T-helper 1 cell treated with Interleukin-12 subunit alpha and Interleukin-12 subunit beta and Interleukin-4 antibody, amounts not matched to agents 30 ng/mL and 1 ng/mL, for 36 hours (primary cell): Measurements from ENCODE around the gene FAM200B. TPM values are rescaled to one million over a fixed set of nuclear protein-coding genes. Genes with fewer than 3 reads are reported as not detected.

Experiments
- intact Hi-C: fragments of 100-400 bp; cut with micrococcal nuclease; formaldehyde crosslinking; loops from one replicate; pipeline ENCODE4 v1.15.1; 2024
- total RNA-seq: library from RNA; stranded (reverse); gene quantifications from 2 replicates; pipeline ENCODE4 v1.2.3, GENCODE V29; 2022

Gene FAM200B
- total RNA-seq, 1 donor from 2014 or later: 11.3 TPM

DNA sequence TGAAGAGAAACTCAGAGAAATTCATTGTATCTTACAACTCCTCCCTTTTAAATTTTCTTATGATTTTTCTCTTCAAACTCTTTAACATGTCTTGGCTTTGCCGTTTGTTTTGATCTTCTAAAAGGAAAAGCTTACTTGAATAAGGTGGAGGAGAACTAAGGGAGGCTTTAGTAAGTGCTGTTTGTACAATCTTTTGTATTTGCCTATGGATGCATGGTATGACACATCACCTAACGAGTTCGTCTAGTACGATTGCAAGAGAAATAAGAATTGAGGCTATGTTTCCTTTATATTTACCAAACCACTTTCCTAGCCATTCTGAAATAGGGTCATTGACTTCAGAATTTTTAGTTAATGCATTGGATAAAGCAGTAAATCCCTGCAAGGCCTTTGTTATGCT is 12.8 kb downstream of the FAM200B start:
- intact Hi-C loops: no loop called here

GRCh38 chr4:15695240-15695699 is 13.6 kb downstream of the FAM200B start:
- intact Hi-C loops: no loop called here

- intact Hi-C loops: no loop called here
Measured at GRCh38 chr4:15695729-15696128, 14.1 kb downstream of the FAM200B start.

DNA sequence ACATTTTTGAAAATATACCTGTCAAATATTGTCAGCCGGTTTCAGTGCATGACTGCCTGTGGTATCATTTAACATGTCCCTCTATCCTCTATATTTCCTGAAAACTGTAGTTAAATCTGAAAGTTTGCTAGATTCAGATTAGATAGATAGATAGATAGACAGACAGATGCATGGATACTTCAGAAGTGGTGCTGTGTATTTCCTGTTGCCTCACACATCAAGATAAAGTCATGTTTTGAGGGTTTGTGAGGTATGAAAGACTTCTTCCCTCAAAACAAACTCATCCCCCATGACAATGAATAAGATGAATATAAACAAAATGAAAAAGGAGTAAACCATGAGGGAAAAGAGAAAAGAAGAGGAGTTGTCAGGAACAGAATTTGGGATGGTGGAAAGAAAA is 15.2 kb downstream of the FAM200B start:
- intact Hi-C loops: no loop called here

DNA sequence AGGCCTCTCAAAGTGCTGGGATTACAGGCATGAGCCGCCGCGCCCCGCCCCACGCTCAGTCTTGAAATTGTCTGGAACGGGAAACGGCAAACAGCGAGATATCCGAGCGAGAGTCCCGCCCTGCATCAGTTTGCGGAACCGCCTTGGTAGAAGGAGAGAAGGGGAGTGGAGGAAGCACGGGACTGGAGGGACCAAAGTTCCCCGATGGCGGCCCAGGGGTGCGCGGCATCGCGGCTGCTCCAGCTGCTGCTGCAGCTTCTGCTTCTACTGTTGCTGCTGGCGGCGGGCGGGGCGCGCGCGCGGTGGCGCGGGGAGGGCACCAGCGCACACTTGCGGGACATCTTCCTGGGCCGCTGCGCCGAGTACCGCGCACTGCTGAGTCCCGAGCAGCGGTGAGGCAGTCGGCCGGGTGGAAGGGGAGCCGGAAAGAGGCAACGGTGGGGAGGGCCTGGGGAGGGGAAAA is 21.3 kb downstream of the FAM200B start, which contains the start of gene BST1:
Gene BST1, plus strand, starts transcription at position 125 of the 463 bp plus-strand sequence. Its CDS starts 80 bp downstream, at position 205.
- intact Hi-C loops: loop anchor here (2.0 kb wide), 2 partner anchors 20 to 50 kb away; no protein-coding TSS in a partner anchor

DNA sequence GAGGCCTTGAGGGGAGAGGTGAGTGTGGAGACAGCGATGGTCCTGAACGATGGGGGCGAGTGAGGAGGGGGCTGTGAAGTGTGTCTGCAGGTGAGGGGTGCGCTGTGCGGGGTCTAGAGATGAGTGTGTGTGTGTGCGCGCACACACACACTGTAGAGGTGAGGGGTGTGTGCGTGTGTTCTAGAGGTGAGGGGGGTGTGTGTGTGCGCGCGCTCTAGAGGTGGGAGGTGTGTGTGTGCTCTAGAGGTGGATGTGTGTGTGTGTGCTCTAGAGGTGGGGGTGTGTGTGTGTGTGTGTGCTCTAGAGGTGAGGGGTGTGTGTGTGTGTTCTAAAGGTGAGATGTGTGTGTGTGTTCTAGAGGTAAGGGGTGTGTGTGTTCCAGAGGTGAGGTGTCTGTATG is 21.8 kb downstream of the FAM200B start:
- intact Hi-C loops: loop anchor here (2.0 kb wide), 2 partner anchors 21 to 51 kb away; no protein-coding TSS in a partner anchor

- intact Hi-C loops: no loop called here
Measured at GRCh38 chr4:15704129-15704528, 22.5 kb downstream of the FAM200B start.

GRCh38 chr4:15706646-15707362 is 25.2 kb downstream of the FAM200B start:
- intact Hi-C loops: no loop called here

DNA sequence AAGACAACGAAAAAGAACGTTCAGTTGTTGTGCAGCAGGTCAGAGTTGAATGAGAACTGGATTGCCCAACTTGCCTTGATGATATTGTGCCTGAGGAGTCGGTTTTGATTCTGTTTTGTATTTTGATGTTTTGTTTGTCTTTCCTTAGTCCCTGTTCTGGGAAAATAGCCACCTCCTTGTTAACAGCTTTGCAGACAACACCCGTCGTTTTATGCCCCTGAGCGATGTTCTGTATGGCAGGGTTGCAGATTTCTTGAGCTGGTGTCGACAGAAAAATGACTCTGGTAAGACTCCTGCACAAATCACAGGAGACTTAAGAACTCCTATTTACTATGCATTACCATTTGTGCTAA is 25.7 kb downstream of the FAM200B start:
- intact Hi-C loops: no loop called here

- intact Hi-C loops: no loop called here
Measured at GRCh38 chr4:15711762-15712161, 30.1 kb downstream of the FAM200B start.

GRCh38 chr4:15712214-15712613 is 30.6 kb downstream of the FAM200B start:
- intact Hi-C loops: no loop called here

- intact Hi-C loops: no loop called here
Measured at GRCh38 chr4:15714141-15714540, 32.5 kb downstream of the FAM200B start.

GRCh38 chr4:15714646-15715435 is 33.2 kb downstream of the FAM200B start:
- intact Hi-C loops: no loop called here

DNA sequence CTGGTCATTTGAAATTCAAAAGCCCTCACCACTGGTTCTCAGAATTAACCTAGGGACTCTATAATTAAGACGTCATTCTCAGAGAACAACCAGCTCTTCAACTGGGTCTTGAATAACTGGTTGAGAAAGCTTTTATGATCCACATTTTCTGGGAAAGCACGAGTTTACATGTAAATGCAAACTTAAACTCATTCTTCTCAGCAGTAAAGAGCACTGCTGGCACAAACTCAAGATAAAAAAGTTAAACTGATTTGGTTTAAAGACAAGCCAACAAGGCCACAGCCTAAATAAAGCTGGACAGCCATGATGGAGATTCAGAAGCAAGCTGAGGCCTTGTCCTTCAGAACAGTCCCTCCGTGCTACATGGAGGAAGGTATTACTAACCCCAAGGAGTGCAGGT is 34.5 kb downstream of the FAM200B start:
- intact Hi-C loops: no loop called here

DNA sequence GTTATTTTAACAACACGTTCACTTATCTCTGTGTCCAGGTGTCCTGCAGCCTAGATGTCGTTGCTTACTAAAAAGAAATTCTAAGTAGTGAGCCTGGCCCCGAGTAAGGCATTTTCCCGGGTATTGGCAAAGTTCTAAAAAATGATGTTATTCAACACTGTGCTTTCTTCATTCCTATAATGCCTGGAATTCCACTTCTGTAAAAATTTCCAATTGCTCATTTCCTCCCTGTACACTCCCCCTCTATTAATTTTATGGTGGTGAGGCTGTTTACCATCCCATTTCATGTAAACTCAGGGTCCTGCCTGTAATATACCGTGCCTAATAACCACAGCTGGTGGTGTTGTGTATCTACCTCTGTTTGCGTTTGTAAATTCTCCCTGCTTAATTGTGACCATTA is 35.5 kb downstream of the FAM200B start:
- intact Hi-C loops: no loop called here

DNA sequence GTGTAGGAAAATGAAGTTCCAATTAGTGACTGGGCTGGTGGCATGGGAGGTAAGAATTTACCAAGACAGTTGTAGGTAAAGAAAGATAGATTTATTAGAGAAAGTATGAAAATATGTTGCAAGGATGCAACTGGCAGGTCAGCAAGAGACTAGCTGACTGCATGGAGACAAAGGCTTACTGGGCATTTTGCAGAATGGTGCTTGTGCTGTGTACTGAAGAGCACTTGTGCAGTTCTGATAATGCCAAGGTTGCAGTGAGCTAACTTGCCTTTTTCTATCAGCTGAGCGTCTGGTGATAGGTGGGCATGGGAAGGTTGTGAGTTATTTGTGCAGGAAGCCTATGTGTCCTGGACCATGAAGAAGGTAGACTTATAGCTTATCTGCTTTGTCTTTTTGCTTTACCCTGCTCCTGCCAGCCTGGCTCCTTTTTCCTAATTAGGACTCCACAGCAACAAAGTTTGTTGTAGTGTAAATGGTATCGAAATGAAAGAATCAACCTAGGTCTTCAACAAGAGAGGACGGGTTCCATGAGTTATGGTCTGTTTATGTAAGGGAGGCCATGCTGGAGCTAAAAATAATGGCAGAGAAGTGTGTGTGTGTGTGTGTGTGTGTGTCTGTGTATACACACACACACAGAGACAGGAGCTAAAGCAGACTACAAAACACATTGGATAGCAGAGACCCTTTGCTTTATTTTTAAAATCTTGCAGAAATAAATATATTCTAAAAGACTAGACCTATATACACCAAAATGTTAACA is 36.2 kb downstream of the FAM200B start:
- intact Hi-C loops: no loop called here

GRCh38 chr4:15718465-15718864 is 36.8 kb downstream of the FAM200B start:
- intact Hi-C loops: no loop called here

- intact Hi-C loops: no loop called here
Measured at GRCh38 chr4:15718959-15719358, 37.3 kb downstream of the FAM200B start.

DNA sequence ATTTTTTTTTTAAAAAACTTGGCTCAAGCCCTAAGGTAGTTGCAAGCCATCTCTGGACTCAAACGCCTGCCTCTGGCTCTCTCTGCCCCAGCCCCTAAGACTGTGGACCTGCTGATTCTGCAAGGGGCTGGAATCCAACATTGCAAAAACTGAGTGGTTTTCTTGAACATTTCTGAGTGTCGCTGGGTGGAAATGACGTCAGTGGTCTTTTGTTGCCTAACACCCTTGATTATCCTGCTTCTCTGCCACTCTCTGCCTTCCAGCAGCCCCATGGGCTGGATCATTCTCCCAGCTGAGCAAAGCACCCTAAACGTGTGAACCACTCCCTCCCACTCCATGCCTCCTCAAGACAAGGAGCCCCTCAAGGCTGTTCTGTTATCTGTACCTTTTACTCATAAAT is 37.9 kb downstream of the FAM200B start:
- intact Hi-C loops: no loop called here

- intact Hi-C loops: no loop called here
Measured at GRCh38 chr4:15720851-15721250, 39.2 kb downstream of the FAM200B start.

GRCh38 chr4:15725608-15726007 is 44.0 kb downstream of the FAM200B start:
- intact Hi-C loops: no loop called here
